Measurements from ENCODE around the gene CSF3. TPM values are rescaled to one million over a fixed set of nuclear protein-coding genes. Genes with fewer than 3 reads are reported as not detected.

CSF3 gene
- total RNA-seq, 1 experiment from 2014 or later = not detected

GRCh38 chr17:40022961-40023541, 7.8 kb downstream of the CSF3 start:
- Histone ChIP-seq H3K4ac (ENCODE audit: low read depth, low read length) (no peak overlapping the region), H2BK5ac (ENCODE audit: insufficient read length, low read length) (no peak overlapping the region), H2AFZ (ENCODE audit: low read length) (no peak overlapping the region), H2BK120ac (ENCODE audit: low read depth, low read length, poor library complexity, severe bottlenecking) (no peak overlapping the region), H4K5ac (ENCODE audit: insufficient read length, low read depth, low read length) (no peak overlapping the region), H3K9me3 (ENCODE audit: control insufficient read depth, low read depth, low read length) (no peaks in the 10 kb centered on the region), H3K23me2 (ENCODE audit: insufficient read length, low read depth, low read length, poor library complexity, severe bottlenecking) (no peaks in the 10 kb centered on the region), H3K79me2 (ENCODE audit: insufficient read depth, low read length) (no peaks in the 10 kb centered on the region), H4K91ac (ENCODE audit: insufficient read length, low read depth, low read length) (no peak overlapping the region), H4K20me1 (ENCODE audit: control insufficient read depth, insufficient read depth, insufficient read length) (no peaks in the 10 kb centered on the region), H3K27me3 (ENCODE audit: insufficient read depth, low read length) (no peaks in the 10 kb centered on the region), H2BK15ac (ENCODE audit: low read depth, low read length) (no peak overlapping the region), H3T11ph (ENCODE audit: low read length) (no peak overlapping the region), H4K8ac (replicated peaks; ENCODE audit: insufficient read length, low read depth, low read length) (no peak overlapping the region), H3K23ac (ENCODE audit: insufficient read length, low read depth, low read length) (no peak overlapping the region), H2BK20ac (ENCODE audit: low read depth, low read length, poor library complexity, severe bottlenecking) (no peak overlapping the region), H3K4me2 (ENCODE audit: insufficient read depth, insufficient read length, low read length) (no peak overlapping the region), H3K14ac (ENCODE audit: insufficient read depth, low read length) (no peak overlapping the region), H3K27ac (ENCODE audit: insufficient read length, low read depth, low read length) (no peak overlapping the region), H3K9ac (ENCODE audit: extremely low read depth, insufficient read length, low read length) (no peak overlapping the region), H3K4me1 (ENCODE audit: insufficient read depth, low read length) (peaks cover 1% of the 10 kb centered on the region; the same call in 1 of the 2 replicates), H2BK12ac (ENCODE audit: insufficient read length, low read depth, low read length) (no peak overlapping the region), H2AK5ac (ENCODE audit: insufficient read length, low read length) (no peak overlapping the region), H3K18ac (ENCODE audit: insufficient read length, low read depth, low read length) (no peak overlapping the region), H3K56ac (ENCODE audit: insufficient read length, low read depth, low read length) (no peak overlapping the region), H3K79me1 (ENCODE audit: insufficient read depth, low read depth, low read length, poor library complexity, severe bottlenecking) (no peaks in the 10 kb centered on the region)
- Mint-ChIP-seq H3K4me3 (no peak overlapping the region), H3K4me1 (peaks cover 14 to 25% of the 10 kb centered on the region in 2 experiments), H3K27me3 (ENCODE audit: low read depth) (no peaks in the 10 kb centered on the region), H3K36me3 (ENCODE audit: insufficient read depth in 1 of 3, low read depth in 3 of 3) (peaks cover 26 to 68% (median 62%) of the 10 kb centered on the region in 3 experiments; a peak in 6 of 7 replicates), H3K9me3 (no peaks in the 10 kb centered on the region; a peak in 1 of 5 replicates), H3K27ac (no peak overlapping the region; a peak in 2 of 7 replicates)
- DNase-seq = no peak
- WGBS (ENCODE audit: extremely low coverage, insufficient read length, low lambda C conversion rate) = no CpG with 5 or more reads among the region's 19 CpGs
- no peak for TF ChIP-seq CTCF (conservative IDR thresholded peaks at IDR 0.05)

Data from H9 (cell line).